Measurements from ENCODE around the gene DCLRE1B.

Gene DCLRE1B

DNA sequence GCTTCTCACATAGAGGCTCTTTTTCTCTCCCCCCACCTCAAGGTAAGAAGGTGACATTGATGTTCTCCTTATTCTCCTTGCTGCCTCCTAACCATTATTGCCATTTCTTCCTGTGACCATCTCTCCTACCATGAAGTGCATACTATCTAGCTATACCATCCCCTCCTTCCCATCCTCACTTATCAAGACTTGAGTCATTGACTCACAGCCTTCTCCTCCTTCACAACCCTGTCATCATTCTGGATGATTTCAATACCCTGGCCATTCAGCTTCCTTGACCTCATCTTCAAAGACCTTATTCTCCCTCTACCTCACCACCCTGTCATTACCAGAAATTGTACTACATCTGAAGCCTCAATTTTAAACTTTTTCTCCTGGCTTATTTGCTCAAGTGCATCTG is 13.1 kb downstream of the DCLRE1B start:
- in situ Hi-C loops (cut with MboI; ENCODE audit: low sequenced_read_pairs), result no loop called here

DNA sequence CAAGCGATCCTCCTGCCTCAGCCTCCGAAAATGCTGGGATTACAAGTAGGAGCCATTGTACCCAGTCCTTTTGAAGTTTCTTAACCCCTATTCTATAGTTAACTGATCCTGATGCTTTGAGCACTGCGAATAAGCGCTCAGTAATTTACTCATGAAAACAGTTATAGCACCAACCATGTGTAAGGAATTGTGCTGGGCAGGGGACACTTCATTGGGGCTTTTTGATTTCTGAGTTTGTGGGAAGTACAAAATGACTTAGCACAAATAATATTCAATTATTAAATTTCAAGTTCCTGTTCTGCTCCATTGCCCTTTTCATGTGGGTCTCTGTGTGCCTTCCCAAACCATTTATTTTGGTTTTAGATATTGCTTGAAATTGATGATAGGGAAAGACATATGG is 17.8 kb downstream of the DCLRE1B start:
- in situ Hi-C loops (cut with MboI; ENCODE audit: low sequenced_read_pairs), result no loop called here

GRCh38 chr1:113924473-113924872 is 19.3 kb downstream of the DCLRE1B start:
- in situ Hi-C loops (cut with MboI; ENCODE audit: low sequenced_read_pairs), result no loop called here

- in situ Hi-C loops (cut with MboI; ENCODE audit: low sequenced_read_pairs), result no loop called here
These were observed 23.2 kb downstream of the DCLRE1B start for GRCh38 chr1:113928187-113928930.

GRCh38 chr1:113928941-113929749 is 24.0 kb downstream of the DCLRE1B start, which contains the start of gene HIPK1:
HIPK1 (plus strand) TSS chr1:113929324.
- in situ Hi-C loops (cut with MboI; ENCODE audit: low sequenced_read_pairs), result no loop called here

DNA sequence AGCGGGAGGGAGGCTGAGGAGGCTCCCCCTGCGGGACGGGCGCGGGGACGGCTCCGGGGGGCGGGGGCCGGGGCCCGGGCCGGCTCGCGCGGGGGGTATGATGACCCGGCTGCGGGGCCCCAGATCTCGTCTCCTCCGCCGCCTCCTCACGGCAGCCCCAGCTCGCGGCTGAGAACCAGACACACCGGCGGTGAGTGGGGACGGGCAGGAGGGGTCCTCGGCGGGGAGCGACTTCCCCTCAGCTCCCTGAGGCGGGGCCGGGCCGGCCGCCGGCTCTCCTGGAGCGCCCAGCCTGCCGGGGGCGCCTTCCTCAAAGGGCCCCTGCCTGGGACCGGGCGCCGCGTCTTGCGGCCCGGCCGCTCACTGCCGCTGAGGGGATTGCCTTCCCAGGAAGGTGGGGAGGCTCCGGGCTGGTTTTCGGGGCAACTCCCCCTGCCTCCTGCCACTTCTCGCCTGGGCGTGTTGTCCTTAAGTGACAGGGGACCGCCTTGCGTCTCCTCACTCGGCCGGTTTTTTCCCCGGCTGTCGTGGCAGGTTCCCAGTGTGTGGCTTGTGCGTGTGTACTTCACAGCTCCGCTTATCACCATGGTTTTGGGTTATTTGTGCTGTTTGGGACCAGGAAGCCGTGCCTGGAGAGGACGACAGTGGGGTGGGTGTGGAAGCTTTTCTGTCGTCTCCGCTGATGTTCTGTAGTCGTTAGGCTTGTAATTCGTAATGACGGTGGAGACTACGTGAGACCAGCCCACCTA is 24.8 kb downstream of the DCLRE1B start:
- in situ Hi-C loops (cut with MboI; ENCODE audit: low sequenced_read_pairs), result no loop called here

GRCh38 chr1:113930499-113931161 is 25.5 kb downstream of the DCLRE1B start:
- in situ Hi-C loops (cut with MboI; ENCODE audit: low sequenced_read_pairs), result no loop called here

GRCh38 chr1:113931451-113931851 is 26.3 kb downstream of the DCLRE1B start:
- in situ Hi-C loops (cut with MboI; ENCODE audit: low sequenced_read_pairs), result no loop called here

GRCh38 chr1:113934006-113934405 is 28.9 kb downstream of the DCLRE1B start:
- in situ Hi-C loops (cut with MboI; ENCODE audit: low sequenced_read_pairs), result no loop called here

- in situ Hi-C loops (cut with MboI; ENCODE audit: low sequenced_read_pairs), result no loop called here
These were observed 29.5 kb downstream of the DCLRE1B start for GRCh38 chr1:113934511-113935055.

- in situ Hi-C loops (cut with MboI; ENCODE audit: low sequenced_read_pairs), result no loop called here
These were observed 30.1 kb downstream of the DCLRE1B start for GRCh38 chr1:113935176-113935575.

GRCh38 chr1:113935970-113936369 is 30.8 kb downstream of the DCLRE1B start:
- in situ Hi-C loops (cut with MboI; ENCODE audit: low sequenced_read_pairs), result no loop called here

- in situ Hi-C loops (cut with MboI; ENCODE audit: low sequenced_read_pairs), result no loop called here
These were observed 32.0 kb downstream of the DCLRE1B start for GRCh38 chr1:113937146-113937545.

GRCh38 chr1:113938192-113938591 is 33.1 kb downstream of the DCLRE1B start:
- in situ Hi-C loops (cut with MboI; ENCODE audit: low sequenced_read_pairs), result no loop called here

DNA sequence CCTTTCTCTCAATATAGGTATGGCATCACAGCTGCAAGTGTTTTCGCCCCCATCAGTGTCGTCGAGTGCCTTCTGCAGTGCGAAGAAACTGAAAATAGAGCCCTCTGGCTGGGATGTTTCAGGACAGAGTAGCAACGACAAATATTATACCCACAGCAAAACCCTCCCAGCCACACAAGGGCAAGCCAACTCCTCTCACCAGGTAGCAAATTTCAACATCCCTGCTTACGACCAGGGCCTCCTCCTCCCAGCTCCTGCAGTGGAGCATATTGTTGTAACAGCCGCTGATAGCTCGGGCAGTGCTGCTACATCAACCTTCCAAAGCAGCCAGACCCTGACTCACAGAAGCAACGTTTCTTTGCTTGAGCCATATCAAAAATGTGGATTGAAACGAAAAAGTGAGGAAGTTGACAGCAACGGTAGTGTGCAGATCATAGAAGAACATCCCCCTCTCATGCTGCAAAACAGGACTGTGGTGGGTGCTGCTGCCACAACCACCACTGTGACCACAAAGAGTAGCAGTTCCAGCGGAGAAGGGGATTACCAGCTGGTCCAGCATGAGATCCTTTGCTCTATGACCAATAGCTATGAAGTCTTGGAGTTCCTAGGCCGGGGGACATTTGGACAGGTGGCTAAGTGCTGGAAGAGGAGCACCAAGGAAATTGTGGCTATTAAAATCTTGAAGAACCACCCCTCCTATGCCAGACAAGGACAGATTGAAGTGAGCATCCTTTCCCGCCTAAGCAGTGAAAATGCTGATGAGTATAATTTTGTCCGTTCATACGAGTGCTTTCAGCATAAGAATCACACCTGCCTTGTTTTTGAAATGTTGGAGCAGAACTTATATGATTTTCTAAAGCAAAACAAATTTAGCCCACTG is 35.5 kb downstream of the DCLRE1B start:
- in situ Hi-C loops (cut with MboI; ENCODE audit: low sequenced_read_pairs), result no loop called here

DNA sequence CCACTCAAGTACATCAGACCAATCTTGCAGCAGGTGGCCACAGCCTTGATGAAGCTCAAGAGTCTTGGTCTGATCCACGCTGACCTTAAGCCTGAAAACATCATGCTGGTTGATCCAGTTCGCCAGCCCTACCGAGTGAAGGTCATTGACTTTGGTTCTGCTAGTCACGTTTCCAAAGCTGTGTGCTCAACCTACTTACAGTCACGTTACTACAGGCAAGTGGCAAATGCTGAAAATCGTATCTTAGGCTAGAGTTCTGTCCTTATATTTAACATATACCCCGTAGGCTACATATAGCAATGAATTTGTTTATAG is 36.1 kb downstream of the DCLRE1B start:
- in situ Hi-C loops (cut with MboI; ENCODE audit: low sequenced_read_pairs), result no loop called here

- in situ Hi-C loops (cut with MboI; ENCODE audit: low sequenced_read_pairs), result no loop called here
These were observed 37.4 kb downstream of the DCLRE1B start for GRCh38 chr1:113942527-113942926.

GRCh38 chr1:113943028-113943811 is 38.1 kb downstream of the DCLRE1B start:
- in situ Hi-C loops (cut with MboI; ENCODE audit: low sequenced_read_pairs), result no loop called here

GRCh38 chr1:113945329-113945728 is 40.2 kb downstream of the DCLRE1B start:
- in situ Hi-C loops (cut with MboI; ENCODE audit: low sequenced_read_pairs), result no loop called here

Measured in HL-60/S4 (cell line).